HCT116 (cell line): ENCODE measurements around the gene CCL27.

ENCODE experiments used
- ATF3 ChIP-seq: IDR thresholded peaks from 2 replicates; pipeline ENCODE4 v1.6.1; 2012
- CTCF ChIP-seq, 3 experiments: fragments of 200-600 bp in 1 of 3; sonication (generic) in 1 of 3; IDR thresholded peaks in 2 of 3; conservative IDR thresholded peaks in 1 of 3; 2 replicates each; pipeline ENCODE4 v1.5.1; 2012 to 2017; ENCODE audit warnings: low read depth in 2 of 3, low read length in 2 of 3, antibody characterized with exemption in 1 of 3, borderline replicate concordance in 1 of 3, control low read depth in 1 of 3, mild to moderate bottlenecking in 1 of 3, mixed read lengths in 1 of 3, mixed run types in 1 of 3, moderate library complexity in 1 of 3; ENCODE audit not compliant: insufficient read depth in 1 of 3
- EZH2 ChIP-seq: fragments of 200-600 bp; sonication (generic); IDR thresholded peaks from 2 replicates; pipeline ENCODE4 v1.6.1; 2017; ENCODE audit warnings: antibody characterized with exemption, mixed run types
- EZH2phosphoT487 ChIP-seq: fragments of 200-600 bp; IDR thresholded peaks from 2 replicates; pipeline ENCODE4 v1.6.1; 2018; ENCODE audit warnings: antibody characterized with exemption, borderline replicate concordance
- MAX ChIP-seq: IDR thresholded peaks from 2 replicates; pipeline ENCODE4 v1.6.1; 2012
- POLR2A ChIP-seq: IDR thresholded peaks from 2 replicates; pipeline ENCODE4 v1.7.0; 2011; ENCODE audit warnings: borderline replicate concordance; ENCODE audit not compliant: insufficient read depth, insufficient read length; ENCODE audit errors: extremely low read depth
- POLR2AphosphoS5 ChIP-seq: IDR thresholded peaks from 2 replicates; pipeline ENCODE4 v1.6.1; 2011; ENCODE audit warnings: mild to moderate bottlenecking, low read depth, low read length, moderate library complexity
- RAD21 ChIP-seq: IDR thresholded peaks from 2 replicates; pipeline ENCODE4 v1.6.1; 2012; ENCODE audit warnings: low read depth, mild to moderate bottlenecking
- REST ChIP-seq: IDR thresholded peaks from 2 replicates; pipeline ENCODE4 v1.6.1; 2012; ENCODE audit warnings: low read depth
- YY1 ChIP-seq: IDR thresholded peaks from 2 replicates; pipeline ENCODE4 v1.6.1; 2011; ENCODE audit warnings: low read length, low read depth, moderate library complexity, mild to moderate bottlenecking; ENCODE audit not compliant: insufficient replicate concordance; ENCODE audit errors: extremely low read depth
- ZBTB33 ChIP-seq: IDR thresholded peaks from 2 replicates; pipeline ENCODE4 v1.6.1; 2011; ENCODE audit warnings: mild to moderate bottlenecking, low read length, moderate library complexity; ENCODE audit not compliant: insufficient replicate concordance; ENCODE audit errors: extremely low read depth

- TF ChIP-seq CTCF (IDR thresholded peaks at IDR 0.05 in 2 of 3, conservative IDR thresholded peaks at IDR 0.05 in 1 of 3; ENCODE audit: borderline replicate concordance in 1 of 3, insufficient read depth in 1 of 3, low read depth in 2 of 3, low read length in 2 of 3) (no peak), REST (no peak), POLR2A (no peak), ZBTB33 (no peak), POLR2AphosphoS5 (no peak), RAD21 (no peak), YY1 (no peak), ATF3 (no peak), EZH2phosphoT487 (no peak), EZH2 (no peak), MAX (no peak)
These were observed 31.9 kb downstream of the CCL27 start for GRCh38 chr9:34630402-34631154.
